Measurements from ENCODE around the gene OSBPL1A. TPM values are rescaled to one million over a fixed set of nuclear protein-coding genes. Genes with fewer than 3 reads are reported as not detected.

The OSBPL1A gene
- total RNA-seq, 1 donor from 2014 or later = 50.6 TPM

GRCh38 chr18:24239341-24239740 lies 158.3 kb downstream of the OSBPL1A start:
- Histone ChIP-seq H3K36me3 (peaks cover 19% of the 10 kb centered on the region), H3K27me3 (ENCODE audit: low read depth) (no peaks in the 10 kb centered on the region), H3K27ac (no peak overlapping the region), H3K4me1 (no peaks in the 10 kb centered on the region), H3K9me3 (no peaks in the 10 kb centered on the region), H3K4me3 (no peak overlapping the region)
- no peak for TF ChIP-seq CTCF (IDR thresholded peaks at IDR 0.05)
- no peak for DNase-seq
- ATAC-seq = no peak
- intact Hi-C loops (cut with DNase I) = no loop called here

GRCh38 chr18:24238387-24238786 lies 159.2 kb downstream of the OSBPL1A start:
- intact Hi-C loops (cut with DNase I) = no loop called here
- H3K27me3 ChIP-seq (ENCODE audit: low read depth) = no peaks in the 10 kb centered on the region
- TF ChIP-seq CTCF (IDR thresholded peaks at IDR 0.05) = no peak
- no peak for ATAC-seq
- H3K27ac ChIP-seq = no peak overlapping the region
- H3K4me3 ChIP-seq = no peak overlapping the region
- no peaks in the 10 kb centered on the region for H3K4me1 ChIP-seq
- no peak for DNase-seq
- H3K36me3 ChIP-seq = peaks cover 19% of the 10 kb centered on the region
- H3K9me3 ChIP-seq = no peaks in the 10 kb centered on the region

- no peaks in the 10 kb centered on the region for H3K27me3 ChIP-seq (ENCODE audit: low read depth)
- H3K36me3 ChIP-seq = peaks cover 19% of the 10 kb centered on the region
- ATAC-seq (no peak), DNase-seq (no peak)
- H3K4me1 ChIP-seq = peaks cover 6% of the 10 kb centered on the region
- H3K4me3 ChIP-seq = no peak overlapping the region
- H3K27ac ChIP-seq = no peak overlapping the region
- no peaks in the 10 kb centered on the region for H3K9me3 ChIP-seq
- no peak for TF ChIP-seq CTCF (IDR thresholded peaks at IDR 0.05)
- intact Hi-C loops (cut with DNase I) = no loop called here
Measured at GRCh38 chr18:24234850-24235418, 162.7 kb downstream of the OSBPL1A start.

GRCh38 chr18:24234330-24234729 lies 163.3 kb downstream of the OSBPL1A start:
- H3K27me3 ChIP-seq (ENCODE audit: low read depth) = no peaks in the 10 kb centered on the region
- ATAC-seq (no peak), DNase-seq (no peak)

GRCh38 chr18:24232800-24233199 lies 164.8 kb downstream of the OSBPL1A start:
- Histone ChIP-seq H3K27ac (no peak overlapping the region), H3K27me3 (ENCODE audit: low read depth) (no peaks in the 10 kb centered on the region)
- intact Hi-C loops (cut with DNase I) = no loop called here

More at GRCh38 chr18:24234330-24234729, 163.3 kb downstream of the OSBPL1A start:
- H3K4me3 ChIP-seq = no peak overlapping the region
- TF ChIP-seq CTCF (IDR thresholded peaks at IDR 0.05) = no peak
- H3K4me1 ChIP-seq = peaks cover 6% of the 10 kb centered on the region
- H3K9me3 ChIP-seq = no peaks in the 10 kb centered on the region
- H3K27ac ChIP-seq = no peak overlapping the region
- intact Hi-C loops (cut with DNase I) = no loop called here
- peaks cover 19% of the 10 kb centered on the region for H3K36me3 ChIP-seq

More at GRCh38 chr18:24232800-24233199, 164.8 kb downstream of the OSBPL1A start:
- H3K9me3 ChIP-seq = no peaks in the 10 kb centered on the region
- no peak for DNase-seq
- no peak for ATAC-seq
- TF ChIP-seq CTCF (IDR thresholded peaks at IDR 0.05) = no peak
- H3K4me1 ChIP-seq = peaks cover 6% of the 10 kb centered on the region
- peaks cover 12% of the 10 kb centered on the region for H3K36me3 ChIP-seq
- no peak overlapping the region for H3K4me3 ChIP-seq
